Nephron (organoid): ENCODE results near the gene XCL2.

Experiments
- H3K27ac Mint-ChIP-seq, 3 experiments: 2 replicates each; pipeline ENCODE4 v1.8.0; 2020; ENCODE audit warnings: mixed read lengths in 3 of 3, mild to moderate bottlenecking in 2 of 3, moderate library complexity in 1 of 3
- H3K27me3 Mint-ChIP-seq: 2 replicates; pipeline ENCODE4 v1.8.0; 2021; ENCODE audit warnings: low read depth, mild to moderate bottlenecking, moderate library complexity, mixed read lengths
- H3K36me3 Mint-ChIP-seq: 2 replicates; pipeline ENCODE4 v1.8.0; 2020; ENCODE audit warnings: low read depth, mixed read lengths
- H3K4me1 Mint-ChIP-seq: 2 replicates; pipeline ENCODE4 v1.8.0; 2020; ENCODE audit warnings: mixed read lengths
- H3K4me3 Mint-ChIP-seq, 3 experiments: 2 replicates each; pipeline ENCODE4 v1.8.0; 2020; ENCODE audit warnings: mild to moderate bottlenecking in 3 of 3, mixed read lengths in 3 of 3, moderate library complexity in 2 of 3
- H3K9me3 Mint-ChIP-seq: 2 replicates; pipeline ENCODE4 v1.8.0; 2020; ENCODE audit warnings: mixed read lengths
- TF ChIP-seq, protein P1 (sequence below), 3 experiments: fragments of 200-600 bp; sonication (generic); IDR thresholded peaks; one replicate each; pipeline ENCODE4 v1.5.0; 2021; ENCODE audit warnings: antibody characterized with exemption in 3 of 3; ENCODE audit not compliant: unreplicated experiment in 3 of 3

Gene XCL2

DNA sequence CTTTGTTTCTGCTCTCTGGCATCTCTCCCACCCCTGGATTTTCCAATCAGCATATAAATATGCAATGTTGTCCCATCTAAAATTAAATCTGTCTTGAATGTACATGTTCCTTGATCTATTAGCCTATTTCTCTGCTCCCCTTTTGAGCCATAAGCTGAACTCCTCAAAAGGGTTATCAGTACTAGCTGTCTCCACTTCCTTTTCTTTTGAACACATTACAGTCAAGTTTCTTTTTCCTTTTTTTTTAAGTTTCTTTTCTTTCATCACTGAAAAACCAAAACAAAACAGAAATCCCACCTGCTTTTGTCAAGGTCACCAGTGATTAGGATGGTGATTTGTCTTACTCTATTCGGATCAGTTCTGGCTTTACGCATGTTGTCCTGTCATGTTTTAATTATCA, 29.3 kb downstream of the XCL2 start:
- H3K27ac Mint-ChIP-seq: no peak overlapping the region
- no peaks in the 10 kb centered on the region for H3K9me3 Mint-ChIP-seq
- H3K27me3 Mint-ChIP-seq: peaks cover 7% of the 10 kb centered on the region
- TF ChIP-seq, protein P1, sequence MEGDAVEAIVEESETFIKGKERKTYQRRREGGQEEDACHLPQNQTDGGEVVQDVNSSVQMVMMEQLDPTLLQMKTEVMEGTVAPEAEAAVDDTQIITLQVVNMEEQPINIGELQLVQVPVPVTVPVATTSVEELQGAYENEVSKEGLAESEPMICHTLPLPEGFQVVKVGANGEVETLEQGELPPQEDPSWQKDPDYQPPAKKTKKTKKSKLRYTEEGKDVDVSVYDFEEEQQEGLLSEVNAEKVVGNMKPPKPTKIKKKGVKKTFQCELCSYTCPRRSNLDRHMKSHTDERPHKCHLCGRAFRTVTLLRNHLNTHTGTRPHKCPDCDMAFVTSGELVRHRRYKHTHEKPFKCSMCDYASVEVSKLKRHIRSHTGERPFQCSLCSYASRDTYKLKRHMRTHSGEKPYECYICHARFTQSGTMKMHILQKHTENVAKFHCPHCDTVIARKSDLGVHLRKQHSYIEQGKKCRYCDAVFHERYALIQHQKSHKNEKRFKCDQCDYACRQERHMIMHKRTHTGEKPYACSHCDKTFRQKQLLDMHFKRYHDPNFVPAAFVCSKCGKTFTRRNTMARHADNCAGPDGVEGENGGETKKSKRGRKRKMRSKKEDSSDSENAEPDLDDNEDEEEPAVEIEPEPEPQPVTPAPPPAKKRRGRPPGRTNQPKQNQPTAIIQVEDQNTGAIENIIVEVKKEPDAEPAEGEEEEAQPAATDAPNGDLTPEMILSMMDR (IDR thresholded peaks at IDR 0.05; ENCODE audit: unreplicated experiment in 3 of 3): no peak
- H3K36me3 Mint-ChIP-seq: no peaks in the 10 kb centered on the region
- no peak overlapping the region for H3K4me3 Mint-ChIP-seq
- peaks cover 19% of the 10 kb centered on the region for H3K4me1 Mint-ChIP-seq

DNA sequence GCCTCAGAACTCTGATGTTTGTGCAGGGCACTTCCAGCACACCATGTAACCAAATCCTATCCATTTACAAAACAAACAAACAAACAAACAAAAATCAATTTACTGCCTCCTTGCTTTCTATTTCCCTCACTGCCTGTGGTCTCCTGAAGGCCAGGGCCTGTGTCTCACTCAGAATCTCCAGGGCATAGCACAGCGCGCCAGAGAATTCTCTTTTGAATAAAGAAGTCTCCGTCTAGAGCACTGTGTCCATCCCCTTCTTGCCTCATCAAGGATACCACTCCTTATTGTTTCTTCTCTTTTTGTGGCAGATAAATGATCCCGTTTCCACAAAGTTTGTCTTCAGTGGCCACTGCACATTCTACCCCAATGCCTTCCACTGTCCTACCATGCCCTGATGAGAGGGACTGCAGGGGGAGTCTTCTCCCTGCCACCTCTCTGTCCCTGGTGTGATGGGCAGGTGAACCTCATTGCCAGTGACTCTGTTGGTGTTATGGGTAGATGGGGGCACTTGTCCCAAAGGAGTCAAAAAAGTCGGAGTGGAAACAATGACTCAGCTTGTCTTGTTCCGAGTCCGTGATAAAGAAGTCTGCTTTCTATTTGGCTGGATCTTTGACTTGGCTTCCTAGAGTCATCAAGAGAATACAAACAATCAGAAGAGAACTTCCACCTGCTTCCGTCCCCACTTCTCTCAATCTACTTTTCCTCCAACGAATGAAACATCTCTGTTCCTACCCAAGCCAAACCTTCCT, 30.0 kb downstream of the XCL2 start:
- H3K27ac Mint-ChIP-seq: no peak overlapping the region
- TF ChIP-seq, protein P1 (IDR thresholded peaks at IDR 0.05; ENCODE audit: unreplicated experiment in 3 of 3): no peak
- no peaks in the 10 kb centered on the region for H3K9me3 Mint-ChIP-seq
- H3K4me1 Mint-ChIP-seq: peaks cover 24% of the 10 kb centered on the region
- H3K36me3 Mint-ChIP-seq: no peaks in the 10 kb centered on the region
- H3K4me3 Mint-ChIP-seq: no peak overlapping the region
- peaks cover 7% of the 10 kb centered on the region for H3K27me3 Mint-ChIP-seq

DNA sequence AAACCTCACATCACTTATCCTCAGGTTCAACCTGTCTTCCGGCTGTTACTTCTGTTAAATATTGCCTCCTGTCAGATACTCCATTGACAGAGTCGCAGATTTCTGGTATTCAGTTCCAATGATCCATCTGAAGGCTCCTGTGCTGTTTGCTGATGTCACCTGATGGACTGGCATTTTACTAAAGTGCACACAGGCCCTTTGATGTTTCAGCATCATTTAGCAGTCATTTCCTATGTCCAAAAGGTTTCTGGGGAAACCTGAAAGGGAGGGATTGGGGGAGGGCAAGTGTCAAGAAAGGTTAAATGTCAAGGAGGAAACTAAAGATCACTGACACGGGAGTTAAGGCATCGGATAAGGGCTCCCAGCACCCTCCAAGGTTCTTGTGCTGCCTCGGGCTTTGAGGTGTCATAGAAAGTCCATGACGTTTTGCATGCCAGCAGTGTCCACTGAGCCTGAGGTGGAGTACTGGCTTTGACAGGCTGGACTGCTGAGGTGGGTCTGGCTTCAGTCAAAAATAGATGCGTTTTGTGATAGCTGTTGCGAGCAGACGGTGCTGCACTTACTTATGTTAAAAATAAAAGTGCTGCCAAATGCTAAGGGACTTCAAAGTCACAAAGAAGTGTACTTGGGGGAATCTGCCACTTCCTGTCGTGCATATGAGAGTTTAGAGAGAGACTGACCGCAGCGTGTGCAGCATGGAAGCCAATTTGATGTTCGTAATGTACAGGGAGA, 30.8 kb downstream of the XCL2 start:
- Mint-ChIP-seq H3K36me3 (no peaks in the 10 kb centered on the region), H3K4me3 (no peak overlapping the region), H3K9me3 (no peaks in the 10 kb centered on the region), H3K27ac (no peak overlapping the region), H3K4me1 (peaks cover 26% of the 10 kb centered on the region), H3K27me3 (peaks cover 7% of the 10 kb centered on the region)
- TF ChIP-seq, protein P1 (IDR thresholded peaks at IDR 0.05; ENCODE audit: unreplicated experiment in 3 of 3): no peak

DNA sequence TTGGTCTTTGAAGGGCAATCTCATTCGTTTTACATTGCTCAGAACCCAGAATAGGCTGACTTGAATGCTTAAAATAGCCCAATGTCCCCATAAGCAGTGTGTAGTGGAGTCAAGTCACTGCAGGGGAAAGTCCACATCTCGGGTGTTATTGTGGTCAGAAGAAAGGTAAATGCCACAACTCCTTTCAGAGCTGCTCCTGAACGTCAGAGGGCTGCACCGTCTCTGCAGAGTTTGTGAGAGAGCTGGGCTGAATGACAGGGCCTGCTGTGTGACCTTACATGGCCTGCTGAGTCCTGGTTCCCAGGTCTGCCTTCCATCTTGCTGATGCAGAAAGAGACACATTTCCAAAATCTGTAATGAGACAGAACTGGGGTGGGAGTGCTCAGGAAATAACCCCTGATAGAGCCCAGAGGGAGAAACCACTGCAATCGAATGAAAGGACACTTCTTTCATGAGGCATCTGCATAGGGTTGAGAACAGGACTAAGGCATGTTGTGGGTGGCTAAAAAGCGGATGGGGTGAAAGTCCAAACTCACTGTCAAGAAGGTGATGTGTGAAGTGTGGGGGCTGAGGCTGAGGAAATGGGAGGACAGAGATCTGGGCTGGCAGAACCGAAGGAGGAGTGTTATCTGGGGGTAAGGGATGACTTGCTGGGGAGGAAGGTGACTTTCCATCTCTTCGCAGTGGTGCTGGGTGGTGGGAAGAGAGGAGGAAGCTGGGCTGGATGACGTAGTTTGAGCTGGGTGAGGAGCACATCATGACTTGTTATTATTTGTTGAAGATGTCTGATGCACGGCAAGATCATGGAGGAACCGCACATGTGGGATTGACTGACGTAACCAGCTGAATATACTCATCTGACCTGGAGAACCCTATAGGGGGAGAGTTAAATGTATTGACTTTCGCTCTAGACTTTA, 33.7 kb downstream of the XCL2 start:
- TF ChIP-seq, protein P1 (IDR thresholded peaks at IDR 0.05; ENCODE audit: unreplicated experiment in 3 of 3): no peak
- H3K9me3 Mint-ChIP-seq: no peaks in the 10 kb centered on the region
- H3K27ac Mint-ChIP-seq: no peak overlapping the region
- H3K4me1 Mint-ChIP-seq: peaks cover 35% of the 10 kb centered on the region
- H3K36me3 Mint-ChIP-seq: no peaks in the 10 kb centered on the region
- H3K4me3 Mint-ChIP-seq: no peak overlapping the region
- peaks cover 3% of the 10 kb centered on the region for H3K27me3 Mint-ChIP-seq

DNA sequence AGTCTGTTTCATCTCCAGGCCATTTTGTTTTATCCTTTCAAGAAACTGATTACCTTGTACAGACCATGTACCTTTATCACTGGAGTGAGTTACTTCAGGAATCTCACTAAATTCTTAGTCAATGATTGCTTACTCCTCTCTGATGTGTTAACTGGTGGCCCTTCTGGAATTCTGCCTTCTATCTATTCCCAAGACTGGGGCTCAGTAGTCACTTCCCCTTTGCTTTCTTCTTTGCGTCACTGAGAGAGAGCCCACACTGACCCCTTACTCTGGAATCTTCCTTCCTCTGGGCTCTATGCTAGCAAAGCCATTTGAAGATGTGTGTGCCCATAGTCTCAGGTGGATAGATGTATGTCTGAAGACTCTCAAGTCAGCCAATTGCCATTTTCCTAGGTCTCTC, 34.6 kb downstream of the XCL2 start:
- TF ChIP-seq, protein P1 (IDR thresholded peaks at IDR 0.05; ENCODE audit: unreplicated experiment in 3 of 3): no peak
- H3K9me3 Mint-ChIP-seq: no peaks in the 10 kb centered on the region
- no peaks in the 10 kb centered on the region for H3K36me3 Mint-ChIP-seq
- peaks cover 3% of the 10 kb centered on the region for H3K27me3 Mint-ChIP-seq
- no peak overlapping the region for H3K27ac Mint-ChIP-seq
- no peak overlapping the region for H3K4me3 Mint-ChIP-seq
- H3K4me1 Mint-ChIP-seq: peaks cover 31% of the 10 kb centered on the region
